Measurements from ENCODE around the gene RSPRY1. TPM values are rescaled to one million over a fixed set of nuclear protein-coding genes. Genes with fewer than 3 reads are reported as not detected.

The RSPRY1 gene
- total RNA-seq, 1 donor from 2014 or later, result 38.9 TPM

DNA sequence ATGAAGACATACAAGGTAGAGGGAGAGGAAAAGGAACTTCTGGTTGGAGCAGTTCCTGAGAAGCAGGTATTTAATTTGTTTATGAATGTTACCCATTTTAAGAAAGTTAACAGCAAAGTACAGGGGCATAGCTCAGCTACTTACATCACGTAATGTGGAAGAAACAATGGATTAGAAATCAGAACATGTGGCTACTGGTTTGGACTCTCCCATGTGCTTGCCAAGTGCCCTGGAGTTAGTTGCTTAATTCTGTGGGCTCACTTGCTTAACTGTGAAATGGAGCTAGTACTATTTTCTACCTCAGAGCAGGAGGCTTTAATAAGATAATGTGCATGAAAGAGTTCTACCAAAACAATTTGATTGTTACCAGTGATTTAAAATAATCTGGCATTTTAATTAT lies 27.3 kb downstream of the RSPRY1 start:
- Mint-ChIP-seq H3K27ac (ENCODE audit: unreplicated experiment) (no peak overlapping the region), H3K4me1 (ENCODE audit: low read depth) (no peaks in the 10 kb centered on the region), H3K9me3 (ENCODE audit: low read depth) (peaks cover 9% of the 10 kb centered on the region), H3K4me3 (ENCODE audit: unreplicated experiment) (no peak overlapping the region), H3K36me3 (ENCODE audit: low read depth) (peaks cover 51% of the 10 kb centered on the region), H3K27me3 (ENCODE audit: low read depth) (no peaks in the 10 kb centered on the region)
- no peak for TF ChIP-seq CTCF (IDR thresholded peaks at IDR 0.05)
- DNase-seq (ENCODE audit: low spot score), result no peak

- Mint-ChIP-seq H3K4me3 (ENCODE audit: unreplicated experiment) (no peak overlapping the region), H3K27ac (ENCODE audit: unreplicated experiment) (no peak overlapping the region), H3K27me3 (ENCODE audit: low read depth) (no peaks in the 10 kb centered on the region), H3K9me3 (ENCODE audit: low read depth) (peaks cover 22% of the 10 kb centered on the region), H3K36me3 (ENCODE audit: low read depth) (peaks cover 67% of the 10 kb centered on the region), H3K4me1 (ENCODE audit: low read depth) (no peaks in the 10 kb centered on the region)
- no peak for DNase-seq (ENCODE audit: low spot score)
- TF ChIP-seq CTCF (IDR thresholded peaks at IDR 0.05), result no peak
These were observed 30.8 kb downstream of the RSPRY1 start for GRCh38 chr16:57216968-57217367.

DNA sequence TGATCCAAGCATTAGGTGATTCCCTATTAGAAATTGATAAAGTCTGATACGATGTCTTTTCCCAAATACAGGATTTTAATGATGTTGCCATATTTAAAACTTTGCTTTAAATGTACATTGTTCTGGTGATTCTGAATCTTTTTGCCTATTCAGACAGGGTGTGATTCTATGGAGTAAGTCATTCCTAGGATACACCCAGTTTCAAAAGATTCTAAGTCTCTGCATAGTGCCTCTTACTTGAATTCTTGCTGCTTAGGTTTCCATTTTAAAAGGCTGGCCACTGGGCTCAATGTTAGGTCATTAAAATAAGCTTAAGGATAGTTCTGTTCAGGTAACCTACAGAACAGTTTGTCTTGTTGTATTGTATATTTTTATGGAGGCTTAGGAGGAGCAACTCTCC lies 36.9 kb downstream of the RSPRY1 start:
- Mint-ChIP-seq H3K9me3 (ENCODE audit: low read depth) (peaks cover 16% of the 10 kb centered on the region), H3K4me3 (ENCODE audit: unreplicated experiment) (no peak overlapping the region), H3K27ac (ENCODE audit: unreplicated experiment) (no peak overlapping the region), H3K36me3 (ENCODE audit: low read depth) (peaks cover 53% of the 10 kb centered on the region), H3K27me3 (ENCODE audit: low read depth) (no peaks in the 10 kb centered on the region), H3K4me1 (ENCODE audit: low read depth) (no peaks in the 10 kb centered on the region)
- no peak for DNase-seq (ENCODE audit: low spot score)
- no peak for TF ChIP-seq CTCF (IDR thresholded peaks at IDR 0.05)

- no peaks in the 10 kb centered on the region for H3K27me3 Mint-ChIP-seq (ENCODE audit: low read depth)
- no peaks in the 10 kb centered on the region for H3K4me1 Mint-ChIP-seq (ENCODE audit: low read depth)
- H3K36me3 Mint-ChIP-seq (ENCODE audit: low read depth), result peaks cover 42% of the 10 kb centered on the region
- no peak overlapping the region for H3K27ac Mint-ChIP-seq (ENCODE audit: unreplicated experiment)
- no peak for DNase-seq (ENCODE audit: low spot score)
- no peak for TF ChIP-seq CTCF (IDR thresholded peaks at IDR 0.05)
- H3K9me3 Mint-ChIP-seq (ENCODE audit: low read depth), result peaks cover 4% of the 10 kb centered on the region
- H3K4me3 Mint-ChIP-seq (ENCODE audit: unreplicated experiment), result no peak overlapping the region
These were observed 38.7 kb downstream of the RSPRY1 start for GRCh38 chr16:57224651-57225335.

DNA sequence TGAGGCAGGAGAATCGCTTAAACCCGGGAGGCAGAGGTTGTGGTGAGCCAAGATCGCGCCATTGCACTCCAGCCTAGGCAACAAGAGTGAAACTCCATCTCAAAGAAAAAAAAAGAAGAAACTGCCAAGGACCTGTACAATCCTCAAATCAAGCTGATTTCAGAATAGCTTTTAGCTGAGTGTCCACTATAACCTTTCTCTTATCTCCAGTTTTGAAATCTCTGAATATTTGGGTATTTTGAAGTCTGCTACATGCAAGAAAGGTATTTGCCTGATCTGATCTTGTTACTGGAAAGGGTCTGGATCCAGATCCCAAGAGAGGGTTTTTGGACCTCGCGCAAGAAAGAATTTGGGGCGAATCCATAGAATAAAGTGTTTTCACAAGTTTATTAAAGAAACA lies 39.8 kb downstream of the RSPRY1 start:
- Mint-ChIP-seq H3K4me1 (ENCODE audit: low read depth) (no peaks in the 10 kb centered on the region), H3K27me3 (ENCODE audit: low read depth) (no peaks in the 10 kb centered on the region), H3K9me3 (ENCODE audit: low read depth) (no peaks in the 10 kb centered on the region), H3K27ac (ENCODE audit: unreplicated experiment) (no peak overlapping the region), H3K36me3 (ENCODE audit: low read depth) (peaks cover 39% of the 10 kb centered on the region), H3K4me3 (ENCODE audit: unreplicated experiment) (no peak overlapping the region)
- no peak for TF ChIP-seq CTCF (IDR thresholded peaks at IDR 0.05)
- DNase-seq (ENCODE audit: low spot score), result no peak

Data from chondrocyte (in vitro differentiated cells).